ENCODE measurements around the gene VPS37C.
A peak's percentile ranks its signal among the peaks of the same experiment; 100 is the strongest.
"Not testable (repeated sequence)": the region's sequence is repeated elsewhere in the genome, so short reads cannot be mapped to it uniquely, and the experiment has no call there.

VPS37C gene

DNA sequence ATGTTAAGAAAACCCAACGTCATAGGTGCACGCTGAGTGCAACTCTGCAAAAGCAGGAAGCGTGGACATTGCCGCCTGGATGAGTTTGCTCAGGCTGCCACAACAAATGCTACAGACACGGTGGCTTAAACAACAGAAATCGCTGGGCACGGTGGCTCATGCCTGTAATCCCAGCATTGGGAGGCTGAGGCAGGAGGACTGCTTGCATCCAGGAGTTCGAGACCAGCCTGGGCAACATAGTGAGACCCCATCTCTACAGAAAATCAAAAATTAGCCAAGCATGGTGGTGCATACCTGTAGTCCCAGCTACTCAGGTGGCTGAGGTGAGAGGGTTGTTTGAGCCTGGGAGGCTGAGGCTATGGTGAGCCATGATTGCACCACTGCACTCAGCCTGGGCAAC is 28.7 kb upstream of the VPS37C start:
- H3K4me1 Mint-ChIP-seq, result peaks cover 0 to 6% of the 10 kb centered on the region in 2 donors
- H3K4me3 Mint-ChIP-seq, result no peak overlapping the region
- H3K36me3 Mint-ChIP-seq, result no peaks in the 10 kb centered on the region
- no peaks in the 10 kb centered on the region for H3K9me3 Mint-ChIP-seq
- H3K27ac Mint-ChIP-seq, result no peak overlapping the region
- peaks cover 9 to 12% of the 10 kb centered on the region in 2 donors for H3K27me3 Mint-ChIP-seq
- ATAC-seq (replicated peaks) (no peak), DNase-seq (no peak)

DNA sequence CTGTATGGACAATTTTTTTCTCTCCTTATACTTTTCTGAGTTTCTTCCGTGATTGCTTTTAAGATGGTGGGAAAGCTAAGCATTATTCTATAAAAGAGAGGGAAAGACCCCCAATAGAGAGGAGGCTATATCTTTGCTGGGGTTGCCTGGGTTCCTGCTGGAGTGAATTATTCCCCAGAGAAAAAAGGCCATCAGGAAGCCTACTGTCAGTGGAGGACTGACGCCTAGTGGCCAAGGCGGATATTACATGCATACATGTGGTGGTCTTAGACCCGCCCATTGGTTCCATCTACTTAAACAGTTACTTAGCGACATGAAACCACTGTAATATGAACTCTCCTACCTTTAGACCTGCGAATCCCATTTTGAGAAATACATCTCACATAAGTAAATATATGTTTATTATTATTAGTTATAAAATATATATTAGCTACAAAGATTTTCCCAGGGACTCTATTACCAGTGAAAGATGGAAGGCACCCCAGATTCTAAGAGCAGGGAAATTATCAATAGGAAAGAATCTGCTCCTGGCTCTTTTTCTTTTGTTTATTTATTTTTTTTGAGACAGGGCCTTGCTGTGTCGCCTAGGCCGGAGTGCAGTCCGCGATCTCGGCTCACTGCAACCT is 26.4 kb upstream of the VPS37C start:
- Mint-ChIP-seq H3K27ac (no peak overlapping the region), H3K36me3 (no peaks in the 10 kb centered on the region), H3K9me3 (no peaks in the 10 kb centered on the region), H3K4me1 (peaks cover 0 to 6% of the 10 kb centered on the region in 2 donors), H3K27me3 (peaks cover 2 to 3% of the 10 kb centered on the region in 2 donors), H3K4me3 (no peak overlapping the region)
- peak; percentile 67 for DNase-seq
- peak; percentile 87 to 94 for ATAC-seq (replicated peaks)

DNA sequence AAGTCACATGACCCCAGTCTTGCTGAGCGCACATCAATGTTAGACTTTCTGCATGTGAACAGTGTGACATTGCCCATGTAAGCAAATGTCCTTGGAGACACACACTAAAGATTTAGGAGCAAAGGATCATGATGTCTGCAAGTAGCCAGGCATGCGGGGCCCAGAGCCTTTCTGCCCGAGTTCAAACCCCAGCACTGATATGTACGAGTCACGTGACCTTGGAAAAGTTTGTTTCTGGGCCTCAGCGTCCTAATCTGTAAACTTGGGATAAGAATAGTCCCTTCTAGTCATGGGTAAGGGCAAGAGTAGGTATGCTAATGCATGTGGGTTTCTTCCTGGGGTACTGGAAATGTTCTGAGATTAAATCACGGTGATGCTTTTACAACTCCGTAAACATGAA is 25.3 kb upstream of the VPS37C start:
- H3K27ac Mint-ChIP-seq, result no peak overlapping the region
- peaks cover 0 to 6% of the 10 kb centered on the region in 2 donors for H3K4me1 Mint-ChIP-seq
- no peaks in the 10 kb centered on the region for H3K36me3 Mint-ChIP-seq
- ATAC-seq (replicated peaks) (no peak), DNase-seq (no peak)
- no peak overlapping the region for H3K4me3 Mint-ChIP-seq
- no peaks in the 10 kb centered on the region for H3K27me3 Mint-ChIP-seq
- H3K9me3 Mint-ChIP-seq, result no peaks in the 10 kb centered on the region

DNA sequence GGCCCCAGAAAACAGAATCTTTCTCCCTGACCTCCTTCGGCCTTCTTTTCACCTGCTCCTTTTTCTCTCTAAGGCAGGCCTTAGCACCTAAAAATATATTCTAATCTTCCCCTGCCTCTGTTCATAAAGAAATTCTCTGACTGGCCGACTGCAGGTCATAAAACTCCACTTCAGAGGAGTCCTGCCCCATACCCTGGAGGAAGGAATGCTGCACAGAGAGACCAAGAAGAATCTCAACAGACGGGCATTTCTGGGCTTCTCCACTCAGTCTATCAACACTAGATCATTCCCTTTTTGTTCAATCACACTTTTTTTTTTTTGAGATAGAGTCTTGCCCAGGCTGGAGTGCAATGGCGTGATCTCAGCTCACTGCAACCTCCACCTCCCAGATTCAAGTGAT is 22.4 kb upstream of the VPS37C start:
- Mint-ChIP-seq H3K27ac (no peak overlapping the region), H3K36me3 (no peaks in the 10 kb centered on the region), H3K9me3 (no peaks in the 10 kb centered on the region), H3K27me3 (peaks cover 0 to 5% of the 10 kb centered on the region in 2 donors), H3K4me3 (no peak overlapping the region), H3K4me1 (peaks cover 0 to 6% of the 10 kb centered on the region in 2 donors)
- no peak for ATAC-seq (replicated peaks)
- DNase-seq, result no peak

DNA sequence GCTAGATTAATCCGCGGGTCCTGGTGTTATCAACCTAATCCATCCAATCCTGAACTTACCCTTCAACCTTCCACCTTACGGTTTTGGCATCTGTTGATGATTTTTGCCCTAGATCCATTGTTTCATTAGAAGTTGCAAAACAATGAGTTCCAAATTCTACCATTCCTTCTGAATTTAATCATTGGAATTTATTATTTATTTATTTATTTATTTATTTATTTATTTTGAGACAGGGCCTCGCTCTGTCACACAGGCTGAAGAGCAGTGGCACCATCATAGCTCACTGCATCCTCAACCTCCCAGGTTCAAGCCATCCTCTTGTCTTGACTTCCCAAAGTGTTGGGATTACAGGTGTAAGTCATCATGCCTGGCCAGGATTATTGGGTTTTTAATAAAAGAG is 20.3 kb upstream of the VPS37C start:
- Mint-ChIP-seq H3K4me3 (no peak overlapping the region), H3K36me3 (no peaks in the 10 kb centered on the region), H3K27ac (no peak overlapping the region), H3K4me1 (no peaks in the 10 kb centered on the region), H3K27me3 (peaks cover 0 to 5% of the 10 kb centered on the region in 2 donors), H3K9me3 (no peaks in the 10 kb centered on the region)
- no peak for DNase-seq
- no peak for ATAC-seq (replicated peaks)

DNA sequence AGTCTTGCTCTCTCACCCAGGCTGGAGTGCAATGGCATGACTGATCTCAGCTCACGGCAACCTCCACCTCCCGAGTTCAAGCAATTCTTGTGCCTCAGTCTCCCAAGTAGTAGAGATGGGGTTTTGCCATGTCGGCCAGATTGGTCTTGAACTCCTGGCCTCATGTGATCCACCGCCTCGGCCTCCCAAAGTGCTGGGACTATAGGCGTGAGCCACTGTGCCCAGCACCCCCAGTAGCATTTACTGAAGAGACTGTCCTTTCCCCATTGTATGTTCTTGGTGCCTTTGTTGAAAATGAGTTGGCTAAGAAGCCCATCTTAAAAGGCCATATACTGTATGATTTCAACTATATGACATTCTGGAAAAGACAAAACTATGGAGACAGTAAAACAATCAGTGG is 19.0 kb upstream of the VPS37C start:
- not testable (repeated sequence) for DNase-seq; H3K36me3 Mint-ChIP-seq; H3K27ac Mint-ChIP-seq; H3K27me3 Mint-ChIP-seq; H3K4me3 Mint-ChIP-seq; ATAC-seq (replicated peaks); H3K9me3 Mint-ChIP-seq; H3K4me1 Mint-ChIP-seq

DNA sequence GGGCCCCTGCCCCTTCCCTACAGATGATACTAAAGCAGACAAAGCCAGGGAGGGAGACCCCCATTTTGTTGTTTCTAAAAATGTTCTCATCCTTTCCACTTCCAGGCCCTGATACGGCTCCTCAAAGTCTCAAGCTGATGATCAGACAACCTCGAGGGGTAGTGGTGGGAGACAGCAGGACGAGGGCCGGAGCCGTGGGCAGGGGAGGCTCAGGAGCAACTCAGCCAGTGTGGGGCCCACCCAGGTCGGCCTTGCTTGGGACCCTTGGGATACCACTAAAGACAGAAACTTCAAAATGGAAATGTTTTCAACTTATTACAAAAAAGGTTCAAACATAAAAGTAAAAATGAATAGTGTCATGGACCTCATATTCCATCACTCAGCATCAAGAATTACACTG is 15.2 kb upstream of the VPS37C start:
- Mint-ChIP-seq H3K27ac (no peak overlapping the region), H3K27me3 (peaks cover 0 to 5% of the 10 kb centered on the region in 2 donors), H3K36me3 (peaks cover 0 to 4% of the 10 kb centered on the region in 2 donors), H3K4me3 (no peak overlapping the region), H3K4me1 (peaks cover 13 to 15% of the 10 kb centered on the region in 2 donors), H3K9me3 (peaks cover 3 to 5% of the 10 kb centered on the region in 2 donors)
- no peak for ATAC-seq (replicated peaks)
- no peak for DNase-seq

DNA sequence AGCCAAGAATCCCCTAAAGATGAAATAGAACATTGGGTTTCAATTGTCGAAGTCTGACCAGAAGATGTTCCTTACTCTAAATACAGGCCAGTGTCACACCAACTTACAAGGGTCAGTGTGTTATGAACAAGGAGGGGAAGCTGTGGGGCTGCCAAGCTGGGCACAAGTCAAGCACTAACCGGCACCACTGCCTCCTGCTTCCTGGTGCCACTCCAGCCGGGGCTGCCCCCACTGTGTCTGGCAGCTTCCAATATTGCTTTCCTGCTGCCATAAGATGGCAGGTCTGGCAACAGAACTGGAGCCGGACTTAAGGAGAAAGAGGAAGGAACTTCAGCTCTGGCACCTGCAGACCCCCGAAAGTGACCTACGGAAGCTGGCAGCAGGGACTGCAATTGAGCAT is 13.7 kb upstream of the VPS37C start:
- Mint-ChIP-seq H3K4me1 (peaks cover 15 to 19% of the 10 kb centered on the region in 2 donors), H3K27ac (no peak overlapping the region), H3K9me3 (peaks cover 3 to 5% of the 10 kb centered on the region in 2 donors), H3K36me3 (peaks cover 0 to 4% of the 10 kb centered on the region in 2 donors), H3K27me3 (peaks cover 0 to 5% of the 10 kb centered on the region in 2 donors), H3K4me3 (no peak overlapping the region)
- ATAC-seq (replicated peaks), result no peak
- DNase-seq, result no peak

DNA sequence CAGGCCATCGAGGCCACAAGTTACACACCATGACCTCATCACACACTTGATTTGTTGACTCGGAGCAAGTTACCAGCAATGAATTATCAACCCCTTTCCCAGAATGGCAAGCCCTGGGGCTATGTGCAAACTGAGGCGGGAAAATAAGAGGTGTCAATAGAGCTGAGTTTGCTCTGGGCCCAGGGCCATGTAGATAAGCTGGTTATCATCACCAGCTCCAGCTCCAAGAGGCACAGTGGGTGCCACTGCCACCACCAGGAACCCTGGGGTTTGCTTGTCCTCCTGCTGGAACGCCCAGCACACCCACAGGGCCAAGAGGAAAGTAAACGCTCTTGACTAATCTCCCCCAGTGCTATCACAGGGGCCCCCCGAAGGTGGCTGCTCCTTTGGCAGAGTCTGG is 13.0 kb upstream of the VPS37C start:
- Mint-ChIP-seq H3K36me3 (peaks cover 0 to 4% of the 10 kb centered on the region in 2 donors), H3K27ac (no peak overlapping the region), H3K9me3 (peaks cover 3 to 5% of the 10 kb centered on the region in 2 donors), H3K27me3 (peaks cover 0 to under 1% of the 10 kb centered on the region in 2 donors), H3K4me1 (peaks cover 15 to 19% of the 10 kb centered on the region in 2 donors), H3K4me3 (no peak overlapping the region)
- DNase-seq (no peak), ATAC-seq (replicated peaks) (no peak)

GRCh38 chr11:61173456-61173855 is 12.2 kb upstream of the VPS37C start:
- Mint-ChIP-seq H3K4me3 (no peak overlapping the region), H3K4me1 (peaks cover 15 to 19% of the 10 kb centered on the region in 2 donors), H3K9me3 (peaks cover 3 to 5% of the 10 kb centered on the region in 2 donors), H3K36me3 (peaks cover 0 to 4% of the 10 kb centered on the region in 2 donors), H3K27ac (no peak overlapping the region), H3K27me3 (no peaks in the 10 kb centered on the region)
- ATAC-seq (replicated peaks) (no peak), DNase-seq (no peak)

- ATAC-seq (replicated peaks), result peak in 1 of 2 donors; percentile 23
- peaks cover 17 to 22% of the 10 kb centered on the region in 2 donors for H3K4me1 Mint-ChIP-seq
These were observed 11.7 kb upstream of the VPS37C start for GRCh38 chr11:61172888-61173287.

DNA sequence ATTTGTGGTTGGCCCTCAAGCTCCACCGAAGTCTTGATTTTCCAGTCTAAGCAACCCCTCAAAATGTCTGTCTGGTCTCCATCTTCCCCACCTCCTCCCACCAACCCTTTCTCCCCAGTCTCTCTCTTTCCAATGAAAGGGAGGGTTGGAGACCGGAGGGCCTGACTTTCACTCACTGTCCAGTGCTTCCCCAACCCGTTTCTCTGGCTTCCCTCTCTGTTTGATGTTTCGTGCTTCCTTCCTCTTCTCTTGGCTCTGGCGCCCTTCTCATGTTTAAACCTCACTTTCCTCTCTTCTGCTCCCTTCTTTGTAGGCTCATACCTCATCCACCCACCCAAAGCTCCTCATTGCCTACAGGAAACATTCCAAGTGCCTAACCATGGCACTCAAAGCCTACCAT is 11.1 kb upstream of the VPS37C start:
- H3K27me3 Mint-ChIP-seq, result no peaks in the 10 kb centered on the region
- DNase-seq, result no peak
- H3K36me3 Mint-ChIP-seq, result peaks cover 0 to 4% of the 10 kb centered on the region in 2 donors
- peaks cover 19 to 27% of the 10 kb centered on the region in 2 donors for H3K4me1 Mint-ChIP-seq
- no peak for ATAC-seq (replicated peaks)
- peak overlapping the region in 1 of 2 donors; percentile 0 for H3K4me3 Mint-ChIP-seq
- H3K9me3 Mint-ChIP-seq, result peaks cover 5% of the 10 kb centered on the region in 2 donors
- H3K27ac Mint-ChIP-seq, result peak overlapping the region; percentile 47

More at GRCh38 chr11:61172888-61173287, 11.7 kb upstream of the VPS37C start:
- Mint-ChIP-seq H3K27me3 (no peaks in the 10 kb centered on the region), H3K36me3 (peaks cover 0 to 4% of the 10 kb centered on the region in 2 donors), H3K4me3 (no peak overlapping the region), H3K9me3 (peaks cover 3 to 5% of the 10 kb centered on the region in 2 donors), H3K27ac (peak overlapping the region; percentile 47)
- no peak for DNase-seq

DNA sequence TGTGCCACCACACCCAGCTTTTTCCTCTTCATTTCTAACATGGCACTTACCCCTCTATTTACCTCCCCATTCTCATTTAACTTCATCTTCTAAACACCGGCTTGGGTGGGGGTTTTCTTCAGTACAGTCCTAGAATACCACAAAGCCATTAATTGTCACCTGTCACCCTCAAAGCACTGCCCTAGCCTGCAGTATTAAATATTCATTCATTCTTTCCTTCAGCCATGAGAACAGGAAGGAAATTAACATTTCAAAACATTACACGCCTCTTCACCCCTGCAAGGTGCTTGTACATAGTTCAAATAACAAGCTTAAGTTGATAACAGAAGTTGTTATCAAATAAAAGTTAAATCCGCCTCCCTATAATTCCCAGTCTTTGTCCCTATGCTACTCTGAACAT is 10.7 kb upstream of the VPS37C start:
- no peaks in the 10 kb centered on the region for H3K27me3 Mint-ChIP-seq
- peak overlapping the region; percentile 82 for H3K27ac Mint-ChIP-seq
- no peak for DNase-seq

DNA sequence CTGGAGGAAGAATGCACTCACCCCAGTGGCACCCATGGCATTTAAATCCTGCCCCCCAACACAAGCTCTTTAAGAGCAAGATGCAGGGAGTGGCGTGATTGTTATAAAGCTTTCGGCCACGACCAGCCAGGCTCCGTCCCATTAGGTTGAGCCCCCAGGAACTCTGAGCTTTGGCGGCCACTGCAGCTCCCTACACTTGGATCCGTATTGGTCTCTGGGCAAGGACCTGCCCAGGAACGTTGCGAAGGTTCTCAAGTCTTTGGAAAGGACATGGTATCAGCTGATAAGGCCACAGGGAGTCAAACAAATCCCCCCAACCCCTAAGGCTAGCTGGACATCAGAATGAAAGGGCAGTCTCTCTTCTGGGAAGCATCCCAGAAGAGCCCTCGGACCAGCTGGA is 9.3 kb upstream of the VPS37C start:
- no peaks in the 10 kb centered on the region for H3K27me3 Mint-ChIP-seq
- H3K4me1 Mint-ChIP-seq, result peaks cover 22 to 31% of the 10 kb centered on the region in 2 donors
- H3K36me3 Mint-ChIP-seq, result peaks cover 0 to 4% of the 10 kb centered on the region in 2 donors
- ATAC-seq (replicated peaks) (no peak), DNase-seq (no peak)
- no peak overlapping the region for H3K4me3 Mint-ChIP-seq
- peaks cover 5% of the 10 kb centered on the region in 2 donors for H3K9me3 Mint-ChIP-seq
- no peak overlapping the region for H3K27ac Mint-ChIP-seq

More for the DNA sequence above, 10.7 kb upstream of the VPS37C start:
- Mint-ChIP-seq H3K9me3 (peaks cover 5% of the 10 kb centered on the region in 2 donors), H3K4me3 (no peak overlapping the region), H3K36me3 (peaks cover 0 to 4% of the 10 kb centered on the region in 2 donors), H3K4me1 (peaks cover 22 to 31% of the 10 kb centered on the region in 2 donors)
- peak in 1 of 2 donors; percentile 47 for ATAC-seq (replicated peaks)

DNA sequence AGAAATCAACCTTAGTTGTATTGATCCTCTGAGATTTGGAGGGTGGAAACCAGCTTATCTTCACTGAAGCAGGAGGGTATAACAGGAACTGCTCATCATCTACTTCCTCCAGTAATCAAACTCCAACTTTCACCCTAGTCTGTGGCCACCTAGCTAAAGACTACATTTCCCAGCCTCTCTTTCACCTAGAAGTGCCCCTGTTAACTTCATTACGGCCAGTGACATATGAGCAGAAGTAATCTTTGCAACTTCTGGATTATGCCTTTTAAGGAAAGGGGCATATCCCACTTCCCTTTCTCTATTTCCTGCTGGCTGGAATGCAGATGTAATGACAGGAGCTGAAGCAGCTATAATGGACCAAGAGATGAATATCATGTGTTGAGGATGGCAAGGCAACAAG is 7.6 kb upstream of the VPS37C start:
- Mint-ChIP-seq H3K27ac (no peak overlapping the region), H3K4me1 (peaks cover 37 to 49% of the 10 kb centered on the region in 2 donors), H3K4me3 (peak overlapping the region in 1 of 2 donors; percentile 13), H3K36me3 (peaks cover 10 to 15% of the 10 kb centered on the region in 2 donors), H3K27me3 (no peaks in the 10 kb centered on the region), H3K9me3 (peaks cover 11 to 13% of the 10 kb centered on the region in 2 donors)
- DNase-seq (no peak), ATAC-seq (replicated peaks) (no peak)
